GM19372 (cell line): Measurements from ENCODE around the gene RNF112.
"Not testable (repeated sequence)": the region's sequence is repeated elsewhere in the genome, so short reads cannot be mapped to it uniquely, and the experiment has no call there.

ENCODE experiments used
- ATAC-seq: cut with Tn5 transposase; IDR thresholded peaks from one replicate; pipeline ENCODE4 v1.9.1; 2021; ENCODE audit warnings: mild to moderate bottlenecking, low read depth, moderate library complexity; ENCODE audit not compliant: unreplicated experiment

The RNF112 gene

GRCh38 chr17:19445105-19445504 lies 34.1 kb downstream of the RNF112 start:
- ATAC-seq = no peak

- ATAC-seq = not testable (repeated sequence)
Observed at GRCh38 chr17:19446577-19446976, 35.5 kb downstream of the RNF112 start.

GRCh38 chr17:19447085-19447583 lies 36.1 kb downstream of the RNF112 start:
- no peak for ATAC-seq

GRCh38 chr17:19448341-19449268 lies 37.6 kb downstream of the RNF112 start:
- ATAC-seq = no peak

GRCh38 chr17:19449656-19450055 lies 38.6 kb downstream of the RNF112 start:
- ATAC-seq = no peak

- ATAC-seq = no peak
Observed at GRCh38 chr17:19453296-19453695, 42.3 kb downstream of the RNF112 start.

GRCh38 chr17:19454074-19454473 lies 43.0 kb downstream of the RNF112 start:
- no peak for ATAC-seq

GRCh38 chr17:19456016-19456927 lies 45.2 kb downstream of the RNF112 start:
- no peak for ATAC-seq

- no peak for ATAC-seq
Observed at GRCh38 chr17:19457046-19457445, 46.0 kb downstream of the RNF112 start.

- no peak for ATAC-seq
Observed at GRCh38 chr17:19457830-19458271, 46.8 kb downstream of the RNF112 start.

- not testable (repeated sequence) for ATAC-seq
Observed at GRCh38 chr17:19458481-19458880, 47.4 kb downstream of the RNF112 start.

- ATAC-seq = not testable (repeated sequence)
Observed at GRCh38 chr17:19459018-19459655, 48.1 kb downstream of the RNF112 start.

- ATAC-seq = no peak
Observed at GRCh38 chr17:19460700-19461099, 49.7 kb downstream of the RNF112 start.

- ATAC-seq = no peak
Observed at GRCh38 chr17:19461116-19461515, 50.1 kb downstream of the RNF112 start.

GRCh38 chr17:19461681-19462080 lies 50.6 kb downstream of the RNF112 start:
- ATAC-seq = no peak

GRCh38 chr17:19462456-19463035 lies 51.5 kb downstream of the RNF112 start:
- ATAC-seq = not testable (repeated sequence)

GRCh38 chr17:19464031-19465026 lies 53.3 kb downstream of the RNF112 start:
- ATAC-seq = no peak
